ENCODE measurements around the gene SPI1.

Gene SPI1

GRCh38 chr11:47379317-47379716 is 970 bp upstream of the SPI1 start:
- TF ChIP-seq ZFX (IDR thresholded peaks at IDR 0.05): no peak
- no peak for TF ChIP-seq CTCF (conservative IDR thresholded peaks at IDR 0.05)
- no peak overlapping the region for H3K27ac ChIP-seq

GRCh38 chr11:47378836-47379170 is 456 bp upstream of the SPI1 start:
- H3K27ac ChIP-seq: no peak overlapping the region

GRCh38 chr11:47377571-47378009 is 757 bp downstream of the SPI1 start:
- no peak overlapping the region for H3K27ac ChIP-seq
- TF ChIP-seq ZFX (IDR thresholded peaks at IDR 0.05) (no peak), CTCF (conservative IDR thresholded peaks at IDR 0.05) (no peak)

More at GRCh38 chr11:47378836-47379170, 456 bp upstream of the SPI1 start:
- TF ChIP-seq CTCF (conservative IDR thresholded peaks at IDR 0.05) (no peak), ZFX (IDR thresholded peaks at IDR 0.05) (no peak)

GRCh38 chr11:47376525-47377371 is 1.6 kb downstream of the SPI1 start:
- TF ChIP-seq ZFX (IDR thresholded peaks at IDR 0.05) (no peak), CTCF (conservative IDR thresholded peaks at IDR 0.05) (no peak)
- H3K27ac ChIP-seq: no peak overlapping the region

- H3K27ac ChIP-seq: no peak overlapping the region
- no peak for TF ChIP-seq ZFX (IDR thresholded peaks at IDR 0.05)
- no peak for TF ChIP-seq CTCF (conservative IDR thresholded peaks at IDR 0.05)
Measured at GRCh38 chr11:47376107-47376524, 2.2 kb downstream of the SPI1 start.

- no peak for TF ChIP-seq CTCF (conservative IDR thresholded peaks at IDR 0.05)
- no peak for TF ChIP-seq ZFX (IDR thresholded peaks at IDR 0.05)
- no peak overlapping the region for H3K27ac ChIP-seq
Measured at GRCh38 chr11:47375546-47376085, 2.7 kb downstream of the SPI1 start.

- H3K27ac ChIP-seq: no peak overlapping the region
- no peak for TF ChIP-seq CTCF (conservative IDR thresholded peaks at IDR 0.05)
- TF ChIP-seq ZFX (IDR thresholded peaks at IDR 0.05): no peak
Measured at GRCh38 chr11:47375020-47375419, 3.3 kb downstream of the SPI1 start.

All from C4-2B (cell line).